ENCODE measurements around the gene NEU1.
"Not testable (repeated sequence)": the region's sequence is repeated elsewhere in the genome, so short reads cannot be mapped to it uniquely, and the experiment has no call there.

NEU1 gene

DNA sequence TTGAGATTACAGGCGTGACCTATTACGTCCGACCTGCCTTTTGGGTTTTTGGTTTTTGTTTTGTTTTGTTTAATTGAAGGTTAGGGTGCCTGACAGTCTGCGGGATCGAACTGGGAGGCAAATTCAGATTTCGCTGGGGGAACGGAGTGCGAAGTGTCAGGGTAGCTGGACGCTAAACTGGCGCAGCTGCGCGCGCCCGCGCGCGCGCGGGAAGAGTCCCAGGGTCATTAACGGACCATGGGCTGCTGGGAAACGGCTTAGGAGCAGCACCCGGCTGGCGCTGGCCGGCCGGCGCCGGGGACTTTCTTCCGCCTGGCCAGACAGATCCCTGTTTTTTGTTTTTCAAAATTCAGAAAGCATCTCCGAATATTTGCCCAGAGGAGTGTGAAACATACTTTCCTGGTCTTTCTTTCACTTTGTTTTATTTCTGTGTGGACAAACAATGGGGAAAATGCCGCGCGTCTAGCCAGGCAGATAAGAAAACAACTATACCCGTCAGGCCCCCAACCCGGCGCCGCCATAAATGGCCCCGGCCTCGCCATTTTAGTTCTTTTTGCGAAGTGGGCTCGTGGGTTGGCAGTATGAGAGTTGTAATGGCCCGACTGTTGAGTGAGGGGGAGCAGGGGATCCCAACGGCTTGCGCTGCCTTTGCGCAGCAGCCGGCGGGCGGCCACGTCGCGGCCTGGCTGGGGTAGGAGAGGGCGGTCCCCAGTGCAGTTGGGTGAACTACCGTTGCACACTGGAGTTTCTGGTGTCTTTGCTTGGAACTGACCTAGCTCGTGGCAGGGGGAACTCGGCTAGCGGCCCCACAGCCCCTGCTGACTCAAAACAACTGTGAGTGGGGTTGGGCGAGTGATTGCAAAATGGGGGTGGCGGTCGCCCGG, 28.0 kb downstream of the NEU1 start:
- Histone ChIP-seq H3K4me1 (ENCODE audit: control insufficient read depth in 5 of 5, insufficient read depth in 5 of 5, low read length in 5 of 5) (peaks cover 10 to 64% (median 44%) of the 10 kb centered on the region in 5 donors), H3K9me3 (ENCODE audit: control insufficient read depth in 5 of 5, low read length in 5 of 5) (no peaks in the 10 kb centered on the region), H3K36me3 (ENCODE audit: control insufficient read depth in 5 of 5, insufficient read depth in 5 of 5, low read length in 5 of 5) (peaks cover 6 to 27% (median 25%) of the 10 kb centered on the region in 5 donors), H3K27ac (ENCODE audit: low read depth, low read length) (peak overlapping the region; percentile 97), H3K4me3 (ENCODE audit: low read depth in 1 of 5, low read length in 5 of 5) (peak overlapping the region; percentile 91 to 98 (median 95)), H3K27me3 (ENCODE audit: control insufficient read depth in 5 of 5, insufficient read depth in 4 of 5, low read length in 5 of 5) (no peaks in the 10 kb centered on the region), H3K9ac (ENCODE audit: low read length in 5 of 5) (peak overlapping the region; percentile 77 to 96 (median 92))

DNA sequence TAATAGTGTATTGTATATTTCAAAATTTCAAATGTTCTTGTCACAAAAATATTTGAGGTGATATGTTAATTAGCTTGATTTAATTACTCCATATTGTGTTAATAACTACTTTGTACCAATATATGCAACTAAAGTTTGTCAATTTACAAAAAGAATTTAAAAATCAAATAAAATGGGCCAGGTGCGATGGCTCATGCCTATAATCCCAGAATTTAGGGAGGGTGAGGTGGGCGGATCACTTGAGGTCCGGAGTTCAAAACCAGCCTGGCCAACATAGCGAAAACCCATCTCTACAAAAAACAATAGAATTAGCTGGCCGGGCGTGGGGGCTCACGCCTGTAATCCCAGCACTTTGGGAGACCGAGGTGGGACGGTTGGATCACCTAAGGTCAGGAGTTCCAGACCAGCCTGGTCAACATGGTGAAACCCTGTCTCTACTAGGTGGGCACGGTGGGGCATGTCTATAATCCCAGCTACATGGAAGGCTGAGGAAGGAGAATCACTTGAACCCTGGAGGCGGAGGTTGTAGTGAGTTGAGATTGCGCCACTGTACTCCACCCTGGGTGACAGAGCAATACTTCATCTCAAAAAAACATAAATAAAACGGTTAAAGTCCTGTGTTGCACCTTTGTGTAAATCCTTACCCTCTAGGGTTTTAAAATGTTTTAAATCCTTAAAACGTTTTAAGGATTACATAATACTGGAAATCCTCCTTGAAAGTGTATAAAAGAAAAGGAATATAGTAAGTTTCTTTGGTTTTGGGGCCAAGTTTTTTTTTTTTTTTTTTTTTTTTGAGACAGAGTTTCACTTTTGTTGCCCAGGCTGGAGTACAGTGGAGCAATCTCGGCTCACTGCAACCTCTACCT, 31.0 kb downstream of the NEU1 start:
- peak overlapping the region; percentile 68 to 89 (median 83) for H3K4me3 ChIP-seq (ENCODE audit: low read depth in 1 of 5, low read length in 5 of 5)
- peaks cover 20 to 53% (median 36%) of the 10 kb centered on the region in 5 donors for H3K4me1 ChIP-seq (ENCODE audit: control insufficient read depth in 5 of 5, insufficient read depth in 5 of 5, low read length in 5 of 5)
- peak overlapping the region in 2 of 5 donors; percentile 59 to 67 for H3K9ac ChIP-seq (ENCODE audit: low read length in 5 of 5)
- H3K36me3 ChIP-seq (ENCODE audit: control insufficient read depth in 5 of 5, insufficient read depth in 5 of 5, low read length in 5 of 5) = no peaks in the 10 kb centered on the region
- no peaks in the 10 kb centered on the region for H3K9me3 ChIP-seq (ENCODE audit: control insufficient read depth in 5 of 5, low read length in 5 of 5)
- H3K27me3 ChIP-seq (ENCODE audit: control insufficient read depth in 5 of 5, insufficient read depth in 4 of 5, low read length in 5 of 5) = peaks cover 0 to 6% (median 0%) of the 10 kb centered on the region in 5 donors
- H3K27ac ChIP-seq (ENCODE audit: low read depth, low read length) = peak overlapping the region; percentile 65

DNA sequence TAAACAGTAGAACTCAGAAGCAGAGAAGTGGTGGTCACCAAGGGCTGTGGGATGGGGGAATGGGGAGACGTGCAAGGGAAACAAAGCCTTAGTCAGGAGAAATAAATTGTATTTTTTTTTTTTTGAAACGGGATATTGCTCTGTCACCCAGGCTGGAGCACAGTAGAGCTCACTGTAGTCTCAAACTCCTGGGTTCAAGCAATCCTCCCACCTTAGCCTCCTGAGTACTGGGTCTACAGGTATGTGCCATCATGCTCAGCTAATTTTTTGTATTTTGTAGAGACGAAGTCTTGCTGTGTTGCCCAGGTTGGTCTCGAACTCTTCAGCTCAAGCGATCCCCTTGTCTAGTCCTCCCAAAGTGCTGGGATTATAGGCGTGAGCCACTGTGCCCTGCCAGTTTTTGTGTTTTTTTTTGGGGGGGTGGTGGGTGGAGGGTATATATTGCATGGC, 31.7 kb downstream of the NEU1 start:
- peaks cover 0 to 6% (median 0%) of the 10 kb centered on the region in 5 donors for H3K27me3 ChIP-seq (ENCODE audit: control insufficient read depth in 5 of 5, insufficient read depth in 4 of 5, low read length in 5 of 5)
- H3K4me3 ChIP-seq (ENCODE audit: low read depth in 1 of 5, low read length in 5 of 5) = peak overlapping the region; percentile 68 to 89 (median 83)
- peaks cover 19 to 51% (median 34%) of the 10 kb centered on the region in 5 donors for H3K4me1 ChIP-seq (ENCODE audit: control insufficient read depth in 5 of 5, insufficient read depth in 5 of 5, low read length in 5 of 5)
- H3K36me3 ChIP-seq (ENCODE audit: control insufficient read depth in 5 of 5, insufficient read depth in 5 of 5, low read length in 5 of 5) = no peaks in the 10 kb centered on the region
- peak overlapping the region in 3 of 5 donors; percentile 59 to 69 (median 67) for H3K9ac ChIP-seq (ENCODE audit: low read length in 5 of 5)
- peak overlapping the region; percentile 65 for H3K27ac ChIP-seq (ENCODE audit: low read depth, low read length)
- H3K9me3 ChIP-seq (ENCODE audit: control insufficient read depth in 5 of 5, low read length in 5 of 5) = no peaks in the 10 kb centered on the region

DNA sequence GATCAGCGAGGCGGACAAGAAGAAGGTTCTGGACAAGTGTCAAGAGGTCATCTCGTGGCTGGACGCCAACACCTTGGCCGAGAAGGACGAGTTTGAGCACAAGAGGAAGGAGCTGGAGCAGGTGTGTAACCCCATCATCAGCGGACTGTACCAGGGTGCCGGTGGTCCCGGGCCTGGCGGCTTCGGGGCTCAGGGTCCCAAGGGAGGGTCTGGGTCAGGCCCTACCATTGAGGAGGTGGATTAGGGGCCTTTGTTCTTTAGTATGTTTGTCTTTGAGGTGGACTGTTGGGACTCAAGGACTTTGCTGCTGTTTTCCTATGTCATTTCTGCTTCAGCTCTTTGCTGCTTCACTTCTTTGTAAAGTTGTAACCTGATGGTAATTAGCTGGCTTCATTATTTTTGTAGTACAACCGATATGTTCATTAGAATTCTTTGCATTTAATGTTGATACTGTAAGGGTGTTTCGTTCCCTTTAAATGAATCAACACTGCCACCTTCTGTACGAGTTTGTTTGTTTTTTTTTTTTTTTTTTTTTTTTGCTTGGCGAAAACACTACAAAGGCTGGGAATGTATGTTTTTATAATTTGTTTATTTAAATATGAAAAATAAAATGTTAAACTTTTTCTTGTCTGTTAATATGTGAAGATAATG, 32.9 kb downstream of the NEU1 start:
- Histone ChIP-seq H3K27me3 (ENCODE audit: control insufficient read depth in 5 of 5, insufficient read depth in 4 of 5, low read length in 5 of 5) (peaks cover 0 to 6% (median 0%) of the 10 kb centered on the region in 5 donors), H3K27ac (ENCODE audit: low read depth, low read length) (peak overlapping the region; percentile 85), H3K4me3 (ENCODE audit: low read depth in 1 of 5, low read length in 5 of 5) (peak overlapping the region; percentile 68 to 89 (median 83)), H3K36me3 (ENCODE audit: control insufficient read depth in 5 of 5, insufficient read depth in 5 of 5, low read length in 5 of 5) (no peaks in the 10 kb centered on the region), H3K9ac (ENCODE audit: low read length in 5 of 5) (peak overlapping the region; percentile 10 to 79 (median 66)), H3K4me1 (ENCODE audit: control insufficient read depth in 5 of 5, insufficient read depth in 5 of 5, low read length in 5 of 5) (peaks cover 20 to 39% (median 29%) of the 10 kb centered on the region in 5 donors), H3K9me3 (ENCODE audit: control insufficient read depth in 5 of 5, low read length in 5 of 5) (no peaks in the 10 kb centered on the region)

DNA sequence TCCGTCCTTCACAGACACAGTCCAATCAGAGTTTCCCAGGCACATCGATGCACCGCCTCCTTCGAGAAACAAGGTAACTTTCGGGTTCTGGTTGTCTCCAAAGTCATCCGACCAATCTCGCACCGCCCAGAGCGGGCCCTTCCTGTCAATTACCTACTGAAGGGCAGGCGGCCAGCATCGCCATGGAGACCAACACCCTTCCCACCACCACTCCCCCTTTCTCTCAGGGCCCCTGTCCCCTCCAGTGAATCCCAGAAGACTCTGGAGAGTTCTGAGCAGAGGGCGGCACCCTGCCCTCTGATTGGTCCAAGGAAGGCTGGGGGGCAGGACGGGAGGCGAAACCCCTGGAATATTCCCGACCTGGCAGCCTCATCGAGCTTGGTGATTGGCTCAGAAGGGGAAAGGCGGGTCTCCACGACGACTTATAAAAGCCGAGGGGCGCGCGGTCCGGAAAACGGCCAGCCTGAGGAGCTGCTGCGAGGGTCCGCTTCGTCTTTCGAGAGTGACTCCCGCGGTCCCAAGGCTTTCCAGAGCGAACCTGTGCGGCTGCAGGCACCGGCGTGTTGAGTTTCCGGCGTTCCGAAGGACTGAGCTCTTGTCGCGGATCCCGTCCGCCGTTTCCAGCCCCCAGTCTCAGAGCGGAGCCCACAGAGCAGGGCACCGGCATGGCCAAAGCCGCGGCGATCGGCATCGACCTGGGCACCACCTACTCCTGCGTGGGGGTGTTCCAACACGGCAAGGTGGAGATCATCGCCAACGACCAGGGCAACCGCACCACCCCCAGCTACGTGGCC, 35.1 kb downstream of the NEU1 start, which contains the start of gene HSPA1B:
TSS of gene HSPA1B (plus strand) at position 453 of the 794 bp plus-strand sequence. CDS start at position 666, 213 bp downstream.
- Histone ChIP-seq H3K27ac (ENCODE audit: low read depth, low read length) (peak within 1 kb of the TSS; percentile 100), H3K27me3 (ENCODE audit: control insufficient read depth in 5 of 5, insufficient read depth in 4 of 5, low read length in 5 of 5) (peaks cover 0 to 6% (median 0%) of the 10 kb centered on the region in 5 donors), H3K4me3 (ENCODE audit: low read depth in 1 of 5, low read length in 5 of 5) (peak within 1 kb of the TSS; percentile 72 to 87 (median 79)), H3K9ac (ENCODE audit: low read length in 5 of 5) (peak within 1 kb of the TSS; percentile 75 to 100 (median 89)), H3K9me3 (ENCODE audit: control insufficient read depth in 5 of 5, low read length in 5 of 5) (no peaks in the 10 kb centered on the region), H3K36me3 (ENCODE audit: control insufficient read depth in 5 of 5, insufficient read depth in 5 of 5, low read length in 5 of 5) (no peaks in the 10 kb centered on the region), H3K4me1 (ENCODE audit: control insufficient read depth in 5 of 5, insufficient read depth in 5 of 5, low read length in 5 of 5) (peaks cover 20 to 48% (median 37%) of the 10 kb centered on the region in 5 donors)

DNA sequence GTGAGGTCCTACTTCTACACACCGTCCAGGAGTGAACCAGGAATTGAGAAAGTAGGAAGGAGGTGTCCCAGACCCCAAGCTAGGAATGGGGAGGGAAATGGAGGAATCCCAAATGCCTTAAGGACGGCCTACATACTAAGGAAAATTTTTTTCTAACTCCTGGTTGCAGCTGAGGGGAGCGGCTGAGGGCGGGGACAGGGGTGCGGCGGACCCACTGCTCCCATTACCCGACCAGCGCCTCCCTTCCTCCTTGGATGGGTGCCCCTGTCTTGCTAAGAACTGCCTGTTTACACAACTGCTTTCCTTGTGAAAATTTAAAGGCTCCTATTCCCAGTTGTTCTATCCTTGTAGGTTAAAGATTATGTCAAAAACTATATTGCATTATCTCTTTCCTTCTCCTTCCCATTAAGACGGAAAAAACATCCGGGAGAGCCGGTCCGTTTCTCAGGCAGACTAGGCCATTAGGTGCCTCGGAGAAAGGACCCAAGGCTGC, 35.8 kb downstream of the NEU1 start:
- Histone ChIP-seq H3K9me3 (ENCODE audit: control insufficient read depth in 5 of 5, low read length in 5 of 5) (no peaks in the 10 kb centered on the region), H3K4me1 (ENCODE audit: control insufficient read depth in 5 of 5, insufficient read depth in 5 of 5, low read length in 5 of 5) (peaks cover 20 to 49% (median 40%) of the 10 kb centered on the region in 5 donors), H3K27ac (ENCODE audit: low read depth, low read length) (peak overlapping the region; percentile 100), H3K4me3 (ENCODE audit: low read depth in 1 of 5, low read length in 5 of 5) (peak overlapping the region; percentile 72 to 87 (median 79)), H3K9ac (ENCODE audit: low read length in 5 of 5) (peak overlapping the region; percentile 75 to 100 (median 83)), H3K27me3 (ENCODE audit: control insufficient read depth in 5 of 5, insufficient read depth in 4 of 5, low read length in 5 of 5) (peaks cover 0 to 6% (median 0%) of the 10 kb centered on the region in 5 donors), H3K36me3 (ENCODE audit: control insufficient read depth in 5 of 5, insufficient read depth in 5 of 5, low read length in 5 of 5) (no peaks in the 10 kb centered on the region)

DNA sequence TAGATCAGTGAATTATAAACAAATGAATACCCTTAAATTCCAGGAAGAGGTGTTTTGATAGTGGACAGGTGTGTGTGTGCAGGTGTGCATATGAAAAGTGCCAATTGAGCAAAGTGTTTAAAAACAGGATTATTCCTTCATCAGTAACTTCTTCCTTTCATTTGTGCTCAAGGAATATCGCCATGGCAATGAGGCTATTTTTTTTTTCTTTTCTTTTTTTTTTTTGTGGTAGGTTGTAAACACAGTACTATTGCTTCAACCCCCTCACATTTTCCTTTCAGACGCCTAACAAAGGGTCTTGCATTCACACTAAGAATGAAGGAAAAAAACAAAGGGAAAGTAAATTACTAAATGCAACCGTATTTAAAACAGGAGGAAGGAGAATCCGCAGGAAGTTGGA, 37.1 kb downstream of the NEU1 start:
- H3K36me3 ChIP-seq (ENCODE audit: control insufficient read depth in 5 of 5, insufficient read depth in 5 of 5, low read length in 5 of 5) = no peaks in the 10 kb centered on the region
- H3K4me1 ChIP-seq (ENCODE audit: control insufficient read depth in 5 of 5, insufficient read depth in 5 of 5, low read length in 5 of 5) = peaks cover 16 to 45% (median 38%) of the 10 kb centered on the region in 5 donors
- peak overlapping the region; percentile 100 for H3K27ac ChIP-seq (ENCODE audit: low read depth, low read length)
- no peaks in the 10 kb centered on the region for H3K9me3 ChIP-seq (ENCODE audit: control insufficient read depth in 5 of 5, low read length in 5 of 5)
- peaks cover 0 to 6% (median 0%) of the 10 kb centered on the region in 5 donors for H3K27me3 ChIP-seq (ENCODE audit: control insufficient read depth in 5 of 5, insufficient read depth in 4 of 5, low read length in 5 of 5)
- H3K4me3 ChIP-seq (ENCODE audit: low read depth in 1 of 5, low read length in 5 of 5) = no peak overlapping the region
- peak overlapping the region in 2 of 5 donors; percentile 16 to 35 for H3K9ac ChIP-seq (ENCODE audit: low read length in 5 of 5)

DNA sequence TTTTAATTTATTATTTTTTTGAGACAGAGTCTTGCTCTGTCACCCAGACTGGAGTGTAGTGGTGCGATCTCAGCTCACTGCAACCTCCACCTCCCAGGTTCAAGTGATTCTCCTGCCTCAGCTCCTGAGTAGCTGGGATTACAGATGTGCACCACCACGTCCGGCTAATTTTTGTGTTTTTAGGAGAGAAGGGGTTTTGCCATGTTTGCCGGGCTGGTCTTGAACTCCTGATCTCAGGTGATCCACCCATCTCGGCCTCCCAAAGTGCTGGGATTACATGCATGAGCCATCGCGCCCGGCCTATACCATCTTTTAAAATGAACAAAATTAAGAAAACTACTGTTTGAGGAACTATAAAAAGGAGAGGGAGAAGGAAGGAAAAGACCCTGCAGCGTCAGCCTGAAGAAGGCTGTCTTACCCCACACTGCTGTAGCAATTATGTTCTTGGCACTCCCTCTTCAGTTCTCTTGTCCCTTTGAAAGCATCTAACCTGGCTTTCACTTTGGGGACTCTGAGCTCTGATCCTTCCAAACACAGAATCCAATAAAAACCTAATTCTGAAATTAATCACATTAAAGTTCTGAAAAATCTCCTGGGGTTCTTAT, 38.9 kb downstream of the NEU1 start:
- not testable (repeated sequence) for H3K27me3 ChIP-seq (ENCODE audit: control insufficient read depth in 5 of 5, insufficient read depth in 4 of 5, low read length in 5 of 5); H3K36me3 ChIP-seq (ENCODE audit: control insufficient read depth in 5 of 5, insufficient read depth in 5 of 5, low read length in 5 of 5); H3K4me3 ChIP-seq (ENCODE audit: low read depth in 1 of 5, low read length in 5 of 5); H3K9me3 ChIP-seq (ENCODE audit: control insufficient read depth in 5 of 5, low read length in 5 of 5)
- Histone ChIP-seq H3K27ac (ENCODE audit: low read depth, low read length) (peak overlapping the region; percentile 100), H3K4me1 (ENCODE audit: control insufficient read depth in 5 of 5, insufficient read depth in 5 of 5, low read length in 5 of 5) (peaks cover 14 to 54% (median 47%) of the 10 kb centered on the region in 5 donors), H3K9ac (ENCODE audit: low read length in 5 of 5) (peak overlapping the region in 2 of 5 donors; percentile 77 to 97)
